ENCODE data around the gene PDE4DIP.
"Not testable (repeated sequence)": the region's sequence is repeated elsewhere in the genome, so short reads cannot be mapped to it uniquely, and the experiment has no call there.

Gene PDE4DIP

DNA sequence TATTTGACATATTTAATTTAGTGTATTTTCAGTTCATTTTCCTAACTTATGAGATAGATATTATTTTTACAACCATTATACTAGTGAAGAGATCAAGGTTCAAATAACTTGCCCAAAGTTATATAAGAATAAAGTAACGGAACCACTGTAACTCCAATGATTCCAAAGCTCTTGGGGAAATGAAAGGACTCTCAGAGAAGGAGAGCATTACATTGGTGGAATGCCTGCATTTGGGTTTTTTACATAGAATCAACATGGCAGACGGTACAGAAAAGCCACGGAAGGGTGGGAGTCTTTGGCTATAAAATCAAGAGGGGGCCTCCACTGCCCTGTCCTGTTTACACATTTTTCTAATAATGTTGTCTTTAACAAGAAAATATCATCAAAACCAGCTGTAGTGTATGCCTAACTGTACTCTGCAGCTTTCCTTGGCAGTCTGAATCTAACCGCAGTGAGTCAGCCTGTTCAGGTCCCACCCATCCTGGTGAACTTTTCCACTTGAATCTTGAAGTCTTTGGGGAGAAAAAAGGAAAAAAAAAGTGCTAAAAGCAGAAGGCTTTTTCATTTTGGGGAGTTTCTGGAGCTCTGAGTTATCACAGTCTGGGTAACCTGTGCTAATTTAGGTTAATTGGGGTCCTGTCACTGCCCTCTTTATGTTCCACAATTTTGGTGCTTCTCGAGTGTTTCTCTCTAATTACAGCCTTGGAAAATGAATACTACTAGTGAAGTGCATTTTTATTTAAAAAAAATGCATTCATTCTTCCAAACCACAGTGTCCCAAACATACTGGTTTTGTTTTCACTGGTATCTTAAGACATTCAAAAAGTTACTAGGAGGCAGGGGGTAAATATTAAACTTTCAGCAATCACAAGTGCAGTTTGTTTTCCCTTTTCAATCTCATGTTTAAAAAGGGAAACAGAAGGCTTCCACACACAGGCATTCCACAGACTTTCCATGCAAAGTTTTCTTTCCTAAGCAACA is 30.5 kb downstream of the PDE4DIP start:
- DNase-seq (ENCODE audit: low read depth), result not testable (repeated sequence)

DNA sequence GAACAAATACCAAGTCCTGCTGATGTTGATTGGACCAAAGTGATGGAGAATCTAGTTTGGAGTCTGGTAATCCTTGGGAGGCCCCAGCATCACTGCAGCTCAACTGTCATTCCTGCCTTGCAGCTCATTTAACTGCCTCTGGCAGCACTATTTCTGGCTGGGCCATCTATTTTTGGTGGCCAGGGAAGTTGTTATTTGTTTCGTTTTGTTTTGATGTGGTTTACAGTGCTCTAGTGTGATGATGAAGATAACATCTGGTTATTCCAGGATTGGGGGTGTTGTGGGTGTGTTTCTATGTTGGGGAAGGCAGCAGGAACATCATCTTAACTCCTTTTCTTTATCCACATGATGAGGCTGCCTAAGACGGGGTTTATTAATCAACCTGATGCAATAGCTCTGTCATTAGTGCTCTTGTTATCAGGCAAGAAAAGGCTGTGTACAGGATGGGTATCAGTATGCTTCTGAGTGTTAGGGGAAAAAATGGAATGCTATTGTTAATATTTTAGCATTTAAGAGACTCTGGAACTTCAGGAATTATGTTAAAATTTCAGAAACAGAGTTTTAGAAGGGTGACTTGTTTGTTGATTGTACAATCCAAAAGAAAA is 35.7 kb downstream of the PDE4DIP start:
- DNase-seq (ENCODE audit: low read depth), result not testable (repeated sequence)

DNA sequence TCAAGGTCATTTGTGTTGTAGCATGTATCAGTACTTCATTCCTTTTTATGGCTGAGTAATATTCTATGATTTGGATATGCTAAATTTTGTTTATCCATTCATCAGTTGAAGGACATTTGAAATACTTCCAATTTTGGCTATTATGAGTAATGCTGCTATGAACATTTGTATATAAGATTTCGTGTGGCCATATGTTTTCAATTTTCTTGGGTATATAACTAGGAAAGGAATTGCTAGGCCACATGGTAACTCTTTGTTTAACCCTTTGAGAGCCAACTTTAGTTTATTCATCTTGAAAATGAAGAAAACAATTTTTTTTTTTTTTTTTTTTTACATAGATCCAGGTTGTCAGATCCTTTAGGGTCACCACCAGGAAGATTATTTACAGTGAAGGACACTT is 37.0 kb downstream of the PDE4DIP start:
- not testable (repeated sequence) for DNase-seq (ENCODE audit: low read depth)

DNA sequence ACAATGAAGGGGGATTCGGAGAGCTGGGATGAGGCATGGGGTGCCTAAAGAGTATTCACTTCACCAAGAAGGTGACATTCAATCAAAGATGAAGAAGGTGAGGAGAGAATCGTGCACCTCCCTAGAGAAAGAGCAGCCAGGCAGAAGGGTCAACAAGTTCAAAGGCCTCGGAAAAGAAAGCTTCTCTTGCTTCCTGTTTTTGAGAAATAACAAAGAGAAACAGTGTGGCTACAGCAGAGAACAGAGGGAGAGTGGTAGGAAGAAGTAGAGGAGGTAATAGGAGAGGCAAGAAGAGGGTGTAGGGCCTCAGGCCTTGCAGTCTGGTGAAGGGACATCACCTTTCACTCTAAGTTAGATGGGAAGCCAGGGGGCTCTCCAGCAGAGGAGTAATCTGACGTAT is 41.0 kb downstream of the PDE4DIP start:
- not testable (repeated sequence) for DNase-seq (ENCODE audit: low read depth)

DNA sequence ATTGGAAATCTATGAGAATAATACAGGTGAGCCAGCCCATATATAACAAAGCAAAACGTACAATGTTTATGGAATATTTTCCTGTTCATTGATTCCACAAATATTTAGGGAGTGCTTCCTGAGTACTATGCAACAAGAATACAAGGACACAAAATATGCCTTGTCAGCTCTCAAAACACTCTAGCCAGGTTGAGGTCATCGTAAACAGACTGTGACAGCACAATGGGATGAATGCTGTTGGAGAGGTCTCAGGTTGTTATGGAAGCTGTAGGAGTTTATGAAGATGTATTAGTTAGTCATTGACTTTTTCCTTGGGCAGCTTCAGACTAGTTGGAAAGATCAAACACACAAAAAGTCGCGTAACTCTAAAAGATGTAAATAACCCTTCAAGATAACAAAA is 42.1 kb downstream of the PDE4DIP start:
- DNase-seq (ENCODE audit: low read depth), result not testable (repeated sequence)

DNA sequence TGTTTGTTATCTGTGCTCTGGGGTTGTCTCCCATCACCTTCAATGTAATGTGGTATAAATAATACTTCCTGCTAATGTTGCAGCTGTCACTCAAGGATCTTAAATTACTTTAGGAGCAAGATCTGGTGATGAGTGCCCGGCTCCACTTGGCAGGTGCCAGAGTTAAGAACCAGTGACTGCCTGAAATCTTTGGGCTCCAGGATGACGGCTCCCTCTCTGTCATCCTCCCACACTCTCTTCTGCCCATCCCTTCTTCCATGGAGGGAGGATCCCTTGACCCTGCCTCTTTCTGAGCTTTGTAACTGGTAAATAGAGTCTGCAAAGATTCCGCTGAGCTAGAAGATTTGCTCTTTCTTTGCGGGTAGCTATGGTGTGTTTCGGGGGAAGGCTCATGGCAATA is 44.4 kb downstream of the PDE4DIP start:
- DNase-seq (ENCODE audit: low read depth), result not testable (repeated sequence)

DNA sequence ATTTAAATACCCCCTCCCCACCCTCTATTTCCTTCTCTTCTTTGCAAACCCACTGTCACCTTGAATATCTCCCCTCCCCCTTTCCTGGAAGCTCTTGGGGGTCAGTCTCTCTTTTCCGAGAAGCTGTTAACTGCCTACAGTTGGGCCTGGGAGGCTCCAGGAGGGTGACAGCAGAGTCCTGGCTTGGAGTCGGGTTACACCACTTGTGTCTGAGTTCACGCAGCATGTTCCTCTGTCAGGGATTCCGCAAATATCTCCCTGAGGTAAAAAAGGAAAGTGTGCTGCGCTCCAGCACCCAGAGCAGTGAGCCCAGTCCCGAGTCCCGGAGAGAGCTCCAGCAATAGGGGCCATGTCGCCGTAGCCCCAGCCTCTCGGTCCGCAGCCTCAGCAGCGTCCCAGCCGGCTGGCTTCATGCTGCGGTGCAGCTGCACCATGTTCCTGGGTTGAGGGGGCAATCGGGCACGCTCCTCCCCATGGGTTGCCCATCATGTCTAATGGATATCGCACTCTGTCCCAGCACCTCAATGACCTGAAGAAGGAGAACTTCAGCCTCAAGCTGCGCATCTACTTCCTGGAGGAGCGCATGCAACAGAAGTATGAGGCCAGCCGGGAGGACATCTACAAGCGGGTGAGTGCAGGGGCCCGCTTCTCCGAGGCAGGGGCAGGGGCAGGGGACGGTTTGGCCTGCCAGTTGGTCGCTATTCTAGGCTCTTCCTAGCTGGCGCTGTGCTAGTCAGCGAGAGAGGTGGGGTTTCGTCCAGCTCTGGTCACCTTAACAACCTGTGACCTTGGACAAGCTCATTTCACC is 45.2 kb downstream of the PDE4DIP start:
- DNase-seq (ENCODE audit: low read depth), result not testable (repeated sequence)

DNA sequence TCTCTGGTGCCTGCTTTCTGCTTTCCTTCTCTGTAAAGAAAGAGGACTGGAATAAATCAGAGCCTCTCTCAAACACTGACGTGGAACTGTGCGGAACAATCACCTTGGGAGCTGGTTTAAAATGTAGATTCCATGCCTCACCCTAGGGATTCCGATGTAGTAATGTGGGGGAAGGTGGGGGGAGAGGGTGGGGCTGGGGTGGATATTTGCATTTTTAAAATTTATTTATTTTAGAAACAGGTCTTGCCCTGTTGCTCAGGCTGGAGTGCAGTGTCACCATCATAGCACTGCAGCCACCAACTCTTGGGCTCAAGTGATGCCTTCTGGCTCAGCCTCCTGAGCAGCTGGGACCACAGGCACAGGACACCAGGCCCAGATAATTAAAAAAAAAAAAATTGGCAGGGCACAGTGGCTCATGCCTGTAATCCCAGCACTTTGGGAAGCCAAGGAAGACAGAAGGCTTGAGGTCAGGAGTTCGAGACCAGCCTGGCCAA is 45.9 kb downstream of the PDE4DIP start:
- not testable (repeated sequence) for DNase-seq (ENCODE audit: low read depth)

DNA sequence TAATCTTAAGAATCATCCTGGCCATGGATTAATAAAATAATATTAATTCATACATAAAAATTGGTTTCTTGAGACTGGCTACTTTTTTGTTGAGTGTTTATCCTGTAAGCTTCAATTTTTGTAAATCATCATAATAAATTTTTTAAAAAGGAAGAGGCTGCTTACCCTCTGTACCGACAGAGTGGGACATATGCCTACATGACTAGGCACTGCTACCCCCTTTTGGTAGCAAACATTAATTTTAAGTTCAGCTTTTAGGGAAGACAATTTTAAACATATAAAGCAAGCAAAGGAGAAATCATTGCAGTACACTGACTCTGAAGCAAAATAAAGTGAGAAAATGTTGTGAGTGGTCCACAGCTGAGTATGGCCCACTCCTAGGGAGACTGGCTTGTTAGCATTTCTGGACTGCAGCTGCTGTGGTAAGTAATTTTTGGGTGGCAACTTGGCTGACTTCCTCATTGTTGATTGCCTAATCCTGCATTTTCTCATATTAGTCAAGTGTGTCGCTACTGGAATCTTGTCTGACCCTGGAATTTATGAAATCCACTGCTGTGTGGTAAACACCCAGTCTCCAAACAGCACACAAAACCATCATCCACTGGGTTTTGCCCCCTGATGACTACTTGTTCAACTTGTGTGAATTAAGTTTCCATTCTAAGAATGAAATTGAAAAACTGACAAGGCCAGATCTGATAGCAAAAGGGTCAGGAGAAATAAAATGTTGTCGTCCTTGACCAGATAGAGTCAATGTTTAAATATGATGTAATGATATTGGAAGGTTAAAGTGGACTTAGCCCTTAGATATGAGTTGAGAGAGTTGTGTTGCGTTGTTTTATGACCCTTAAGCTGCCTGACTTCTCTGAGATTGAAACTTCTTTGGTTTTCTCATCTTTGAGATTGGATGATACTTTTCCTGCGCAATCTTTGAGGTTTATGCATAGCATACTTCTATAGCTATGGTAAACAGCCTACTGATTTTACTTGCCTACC is 50.4 kb downstream of the PDE4DIP start:
- DNase-seq (ENCODE audit: low read depth), result not testable (repeated sequence)

DNA sequence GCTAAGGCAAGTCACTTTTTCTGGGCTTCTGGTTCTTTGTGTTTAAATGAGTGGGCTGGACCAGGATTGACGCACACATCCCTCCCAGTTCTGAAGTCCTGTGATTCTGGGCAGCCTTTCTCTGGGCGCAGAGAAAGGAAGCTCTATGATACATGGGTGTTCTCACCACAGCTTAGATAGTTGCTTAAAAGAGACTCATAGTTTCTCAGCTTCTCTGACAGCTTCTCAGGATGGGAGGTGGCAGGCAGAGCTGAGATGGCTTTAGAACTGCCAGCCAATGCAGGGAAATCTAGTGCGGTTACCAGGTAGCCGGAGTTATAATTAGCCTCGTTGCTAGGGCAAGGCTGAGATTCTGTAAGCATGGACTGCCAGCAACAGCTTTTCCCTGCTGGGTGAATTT is 55.8 kb downstream of the PDE4DIP start:
- not testable (repeated sequence) for DNase-seq (ENCODE audit: low read depth)

DNA sequence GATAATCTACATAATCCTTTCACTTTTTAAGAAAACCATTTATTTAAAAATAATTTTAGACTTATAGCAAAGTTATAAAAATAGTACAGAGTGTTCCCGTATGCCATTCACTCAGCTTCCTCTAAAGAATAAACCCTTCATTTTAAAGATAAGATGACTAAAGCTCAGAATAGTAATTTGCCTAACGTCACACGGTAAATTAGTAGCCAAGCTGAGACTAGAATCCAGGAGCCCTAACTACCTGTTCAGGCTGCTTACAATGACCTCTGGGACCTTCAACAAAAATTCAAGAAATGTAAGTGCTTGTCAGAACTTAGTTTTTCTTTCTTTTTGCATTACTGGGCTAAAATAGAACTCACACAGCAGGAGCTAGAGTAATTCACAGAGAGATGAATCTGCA is 56.5 kb downstream of the PDE4DIP start:
- not testable (repeated sequence) for DNase-seq (ENCODE audit: low read depth)

DNA sequence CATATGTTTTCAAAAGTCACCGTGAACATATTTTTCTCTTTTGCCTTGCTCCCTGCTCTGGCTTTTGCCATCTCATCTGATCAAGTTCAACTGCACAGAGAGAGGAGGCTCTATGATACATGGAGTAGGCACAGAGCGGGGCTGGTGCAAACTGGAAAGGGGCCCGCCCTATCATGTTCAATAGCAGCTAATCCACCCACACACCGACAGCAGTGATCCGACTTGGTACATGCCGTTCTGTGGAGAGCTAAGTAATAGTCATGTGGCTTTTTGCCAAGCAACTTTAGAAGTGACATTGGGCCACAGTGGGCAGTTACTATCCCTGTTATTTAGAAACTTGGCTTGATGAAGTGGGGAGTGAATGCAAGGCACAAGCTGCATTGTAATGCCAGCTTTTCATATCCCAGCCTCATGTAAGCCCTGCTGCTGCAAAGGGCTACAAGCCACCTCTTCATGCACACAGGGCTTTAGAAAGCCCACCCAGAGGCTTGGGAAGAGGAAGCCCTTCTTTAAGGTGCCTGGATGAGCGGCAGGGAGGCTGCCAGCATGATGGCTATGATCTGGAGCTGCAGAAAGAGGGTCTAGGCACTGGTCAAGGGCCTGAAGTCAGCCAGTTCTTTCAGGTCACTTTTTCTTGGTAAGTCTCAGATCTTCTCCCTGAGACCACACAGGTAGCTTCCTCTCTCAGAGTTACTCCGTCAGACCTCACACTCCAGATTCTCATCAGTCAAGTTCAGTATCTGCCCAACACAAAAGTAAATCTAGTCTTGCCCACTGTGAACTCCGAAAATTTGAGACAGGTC is 57.1 kb downstream of the PDE4DIP start:
- DNase-seq (ENCODE audit: low read depth), result not testable (repeated sequence)

DNA sequence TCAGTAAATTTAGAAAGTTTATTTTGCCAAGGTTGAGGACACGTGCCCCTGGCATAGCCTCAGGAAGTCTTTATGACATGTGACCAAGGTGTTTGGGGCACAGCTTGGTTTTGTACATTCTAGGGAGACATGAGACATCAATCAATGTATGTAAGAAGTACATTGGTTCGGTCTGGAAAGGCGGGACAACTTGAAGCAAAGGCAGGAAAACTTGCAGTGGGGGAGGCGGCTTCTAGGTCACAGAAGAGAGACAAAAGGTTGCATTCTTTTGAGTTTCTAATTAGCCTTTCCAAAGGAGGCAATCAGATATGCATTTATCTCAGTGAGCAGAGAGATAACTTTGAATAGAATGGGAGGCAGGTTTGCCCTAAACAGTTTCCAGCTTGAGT is 57.7 kb downstream of the PDE4DIP start:
- not testable (repeated sequence) for DNase-seq (ENCODE audit: low read depth)

DNA sequence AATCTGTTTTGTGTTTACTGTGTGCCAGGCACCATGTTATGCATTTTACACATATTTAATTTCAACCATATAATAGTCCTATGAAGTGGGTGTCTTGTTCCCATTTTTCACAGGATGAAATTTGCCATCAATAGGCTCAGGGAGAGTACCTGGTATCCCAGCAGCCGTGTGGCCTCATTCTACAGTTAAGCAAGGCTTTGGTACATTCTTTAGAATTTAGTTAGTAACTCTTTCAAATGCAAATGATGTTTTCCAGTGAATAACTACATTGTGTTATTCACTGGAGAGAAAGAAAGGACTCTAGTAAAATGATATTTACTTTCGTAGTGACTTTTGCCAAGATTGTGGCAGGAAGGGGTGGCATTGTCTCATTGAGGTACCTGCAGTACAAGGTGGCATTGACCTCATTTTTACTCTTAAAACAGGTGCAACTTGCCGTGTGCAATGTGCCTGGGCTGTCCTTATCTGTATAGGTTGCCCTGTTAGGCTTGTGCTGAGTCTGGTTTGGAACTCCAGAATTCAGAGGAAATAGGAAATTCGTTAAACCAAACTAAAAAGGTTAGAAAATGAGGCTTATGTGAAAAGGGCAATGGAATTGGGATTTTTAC is 65.1 kb downstream of the PDE4DIP start:
- DNase-seq (ENCODE audit: low read depth), result not testable (repeated sequence)

DNA sequence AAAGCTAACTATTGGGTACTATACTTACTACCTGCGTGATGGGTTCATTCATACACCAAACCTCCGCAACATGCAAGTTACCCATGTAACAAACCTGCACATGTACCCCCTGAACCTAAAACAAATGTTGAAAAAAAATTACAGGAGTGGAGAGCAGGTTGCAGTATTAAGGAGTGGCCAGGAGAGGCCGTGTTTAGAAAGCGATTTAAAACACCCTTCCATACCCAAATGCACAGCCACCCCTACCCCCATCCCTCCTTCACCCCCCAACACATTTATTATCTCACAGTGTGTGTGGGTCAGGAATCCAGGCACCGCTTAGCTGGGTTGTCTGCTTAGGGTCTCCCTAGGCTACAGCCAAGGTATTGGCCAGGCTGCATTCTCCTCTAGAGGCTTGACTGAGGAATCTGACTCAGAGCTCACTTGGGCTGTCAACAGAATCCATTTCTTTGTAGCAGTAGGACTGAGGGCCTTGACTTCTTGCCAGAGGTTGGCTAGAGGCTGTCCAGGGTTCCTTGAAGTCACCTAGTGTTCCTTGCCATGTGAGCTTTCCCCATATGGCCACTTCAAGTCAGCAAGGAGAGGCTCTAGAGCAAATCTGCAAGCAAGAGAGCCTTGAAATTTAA is 67.2 kb downstream of the PDE4DIP start:
- not testable (repeated sequence) for DNase-seq (ENCODE audit: low read depth)

DNA sequence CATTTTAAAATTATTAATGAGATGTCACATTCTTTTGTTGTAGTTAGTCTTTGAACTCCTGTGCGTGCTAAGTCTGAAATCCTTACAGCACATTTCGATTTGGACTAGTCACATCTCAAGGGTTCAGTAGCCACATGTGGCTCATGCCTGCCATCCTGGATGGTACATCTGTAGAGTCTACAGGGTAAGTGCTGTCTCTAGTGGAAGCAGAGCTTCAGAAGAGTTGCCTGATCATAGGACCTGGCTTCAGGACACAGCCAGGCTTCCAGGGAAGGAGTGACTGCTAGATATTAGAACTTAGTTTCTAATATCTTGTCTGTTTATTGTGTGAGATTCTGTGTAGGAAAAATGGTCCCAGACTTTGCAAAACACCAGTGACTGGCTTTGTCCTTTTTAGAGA is 72.0 kb downstream of the PDE4DIP start:
- DNase-seq (ENCODE audit: low read depth), result not testable (repeated sequence)

DNA sequence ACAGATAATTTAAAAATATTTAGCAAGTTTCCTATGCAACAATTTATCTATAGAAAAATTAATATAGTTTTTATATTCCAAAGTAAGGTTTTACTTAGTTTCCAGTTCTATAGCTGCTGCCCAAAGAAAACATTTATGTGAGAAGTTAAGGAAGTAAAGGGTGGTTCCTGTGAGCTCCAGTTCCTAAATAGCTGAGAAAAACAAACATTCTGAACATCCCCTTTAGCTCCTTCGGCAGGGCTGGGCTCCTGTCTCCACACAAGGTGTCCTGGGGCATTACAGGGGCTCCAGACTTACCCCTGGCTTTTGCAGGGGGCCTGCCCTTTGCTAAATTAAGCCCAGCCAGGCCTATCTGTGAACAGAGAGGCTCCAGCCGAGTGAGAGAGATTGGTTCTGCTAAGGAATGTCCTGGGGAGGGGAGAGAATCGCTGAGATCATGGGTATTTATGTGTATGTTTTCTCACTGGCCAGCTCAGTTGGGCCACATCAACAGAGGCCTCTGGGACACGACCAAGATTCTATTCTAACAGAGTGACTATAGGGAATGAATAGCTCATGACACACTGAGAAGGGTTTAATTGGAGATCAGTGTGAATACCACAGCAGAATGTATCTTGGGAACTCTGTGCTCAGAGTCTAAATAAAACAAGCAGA is 72.6 kb downstream of the PDE4DIP start:
- DNase-seq (ENCODE audit: low read depth), result not testable (repeated sequence)

DNA sequence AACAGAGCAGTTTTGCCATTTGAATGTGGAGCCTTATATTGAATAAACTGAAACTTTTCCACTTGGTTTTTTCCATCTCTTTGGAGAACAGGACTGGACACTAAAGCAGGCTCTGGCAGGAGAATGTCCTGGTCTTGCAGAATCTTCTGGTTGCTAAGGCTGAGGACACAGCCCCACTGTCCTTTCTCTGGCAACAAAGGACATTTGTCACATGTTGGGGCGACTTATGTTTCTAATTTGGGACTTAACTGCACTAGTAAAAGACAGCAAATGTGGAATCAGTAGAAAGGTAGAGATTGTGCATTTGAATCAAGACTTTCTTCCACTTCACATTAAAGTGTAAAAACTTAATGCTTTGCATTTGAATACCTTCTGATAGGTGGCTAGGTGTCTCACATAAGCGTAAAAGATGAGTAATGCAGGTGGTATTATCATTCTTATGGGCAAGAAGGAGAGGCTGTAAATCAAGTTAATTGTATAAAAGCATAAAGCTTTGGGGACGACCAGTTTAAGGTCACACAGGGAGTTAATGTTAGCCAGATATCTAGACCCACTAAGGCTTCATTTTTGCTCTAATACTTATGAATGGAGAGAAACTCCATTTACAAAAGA is 74.7 kb downstream of the PDE4DIP start:
- DNase-seq (ENCODE audit: low read depth), result not testable (repeated sequence)

Measured in T follicular helper cell (primary cell).